HCT116 (cell line): ENCODE data around the gene ERBB2.

Source experiments
- CBX3 ChIP-seq: IDR thresholded peaks from 2 replicates; pipeline ENCODE4 v1.6.1; 2012; ENCODE audit warnings: low read depth
- EZH2 ChIP-seq: fragments of 200-600 bp; sonication (generic); IDR thresholded peaks from 2 replicates; pipeline ENCODE4 v1.6.1; 2017; ENCODE audit warnings: antibody characterized with exemption, mixed run types
- JUND ChIP-seq: IDR thresholded peaks from 2 replicates; pipeline ENCODE4 v1.6.1; 2012
- POLR2AphosphoS5 ChIP-seq: IDR thresholded peaks from 2 replicates; pipeline ENCODE4 v1.6.1; 2011; ENCODE audit warnings: mild to moderate bottlenecking, low read depth, low read length, moderate library complexity
- RAD21 ChIP-seq: IDR thresholded peaks from 2 replicates; pipeline ENCODE4 v1.6.1; 2012; ENCODE audit warnings: low read depth, mild to moderate bottlenecking
- TF ChIP-seq, protein P1 (sequence below), 3 experiments: fragments of 200-600 bp in 1 of 3; sonication (generic) in 1 of 3; IDR thresholded peaks in 2 of 3; conservative IDR thresholded peaks in 1 of 3; 2 replicates each; pipeline ENCODE4 v1.5.1; 2012 to 2017; ENCODE audit warnings: low read depth in 2 of 3, low read length in 2 of 3, antibody characterized with exemption in 1 of 3, borderline replicate concordance in 1 of 3, control low read depth in 1 of 3, mild to moderate bottlenecking in 1 of 3, mixed read lengths in 1 of 3, mixed run types in 1 of 3, moderate library complexity in 1 of 3; ENCODE audit not compliant: insufficient read depth in 1 of 3
- TF ChIP-seq, protein P2 (sequence below): IDR thresholded peaks from 2 replicates; pipeline ENCODE4 v1.6.1; 2012; ENCODE audit warnings: low read depth
- TF ChIP-seq, protein P3 (sequence below): IDR thresholded peaks from 2 replicates; pipeline ENCODE4 v1.6.1; 2012

DNA sequence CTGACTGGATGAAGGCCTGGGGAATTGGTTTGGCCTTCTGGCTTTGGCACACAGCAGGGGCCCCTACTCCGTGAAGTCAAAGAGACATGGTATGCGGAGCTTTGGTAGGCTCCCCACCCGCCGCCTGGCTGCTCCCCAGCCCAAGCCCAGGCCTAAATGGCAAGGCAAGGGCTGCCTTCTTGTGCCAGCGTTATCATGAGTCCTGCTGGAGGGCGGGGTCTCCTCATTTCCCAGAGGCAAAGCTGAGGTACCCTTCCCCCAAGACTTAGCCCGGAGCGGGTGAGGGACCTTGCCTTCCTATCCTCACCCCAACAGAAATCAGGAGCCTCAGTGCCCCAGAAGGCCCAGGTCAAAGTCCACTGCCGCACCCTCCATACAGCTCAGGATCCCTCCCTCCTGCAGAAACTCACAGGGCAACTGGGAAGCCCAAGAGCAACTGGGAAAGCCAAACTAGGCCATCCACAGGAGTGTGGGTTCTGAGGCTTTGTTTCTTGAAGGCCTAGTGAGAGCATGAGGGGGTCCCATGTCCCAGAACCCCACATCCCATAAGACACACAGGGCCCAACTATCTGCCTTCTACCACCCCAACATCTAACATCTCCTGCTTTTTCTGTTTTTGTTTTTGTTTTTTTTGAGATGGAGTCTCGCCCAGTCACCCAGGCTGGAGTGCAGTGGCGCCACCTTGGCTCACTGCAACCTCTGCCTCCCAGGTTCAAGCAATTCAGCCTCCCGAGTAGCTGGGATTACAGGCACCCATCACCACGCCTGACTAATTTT, 21.3 kb upstream of the ERBB2 start:
- TF ChIP-seq RAD21 (no peak), POLR2AphosphoS5 (no peak), CBX3 (no peak), JUND (no peak), EZH2 (no peak)
- TF ChIP-seq, protein P1, sequence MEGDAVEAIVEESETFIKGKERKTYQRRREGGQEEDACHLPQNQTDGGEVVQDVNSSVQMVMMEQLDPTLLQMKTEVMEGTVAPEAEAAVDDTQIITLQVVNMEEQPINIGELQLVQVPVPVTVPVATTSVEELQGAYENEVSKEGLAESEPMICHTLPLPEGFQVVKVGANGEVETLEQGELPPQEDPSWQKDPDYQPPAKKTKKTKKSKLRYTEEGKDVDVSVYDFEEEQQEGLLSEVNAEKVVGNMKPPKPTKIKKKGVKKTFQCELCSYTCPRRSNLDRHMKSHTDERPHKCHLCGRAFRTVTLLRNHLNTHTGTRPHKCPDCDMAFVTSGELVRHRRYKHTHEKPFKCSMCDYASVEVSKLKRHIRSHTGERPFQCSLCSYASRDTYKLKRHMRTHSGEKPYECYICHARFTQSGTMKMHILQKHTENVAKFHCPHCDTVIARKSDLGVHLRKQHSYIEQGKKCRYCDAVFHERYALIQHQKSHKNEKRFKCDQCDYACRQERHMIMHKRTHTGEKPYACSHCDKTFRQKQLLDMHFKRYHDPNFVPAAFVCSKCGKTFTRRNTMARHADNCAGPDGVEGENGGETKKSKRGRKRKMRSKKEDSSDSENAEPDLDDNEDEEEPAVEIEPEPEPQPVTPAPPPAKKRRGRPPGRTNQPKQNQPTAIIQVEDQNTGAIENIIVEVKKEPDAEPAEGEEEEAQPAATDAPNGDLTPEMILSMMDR (IDR thresholded peaks at IDR 0.05 in 2 of 3, conservative IDR thresholded peaks at IDR 0.05 in 1 of 3; ENCODE audit: borderline replicate concordance in 1 of 3, insufficient read depth in 1 of 3, low read depth in 2 of 3, low read length in 2 of 3), result no peak
- TF ChIP-seq, protein P2, sequence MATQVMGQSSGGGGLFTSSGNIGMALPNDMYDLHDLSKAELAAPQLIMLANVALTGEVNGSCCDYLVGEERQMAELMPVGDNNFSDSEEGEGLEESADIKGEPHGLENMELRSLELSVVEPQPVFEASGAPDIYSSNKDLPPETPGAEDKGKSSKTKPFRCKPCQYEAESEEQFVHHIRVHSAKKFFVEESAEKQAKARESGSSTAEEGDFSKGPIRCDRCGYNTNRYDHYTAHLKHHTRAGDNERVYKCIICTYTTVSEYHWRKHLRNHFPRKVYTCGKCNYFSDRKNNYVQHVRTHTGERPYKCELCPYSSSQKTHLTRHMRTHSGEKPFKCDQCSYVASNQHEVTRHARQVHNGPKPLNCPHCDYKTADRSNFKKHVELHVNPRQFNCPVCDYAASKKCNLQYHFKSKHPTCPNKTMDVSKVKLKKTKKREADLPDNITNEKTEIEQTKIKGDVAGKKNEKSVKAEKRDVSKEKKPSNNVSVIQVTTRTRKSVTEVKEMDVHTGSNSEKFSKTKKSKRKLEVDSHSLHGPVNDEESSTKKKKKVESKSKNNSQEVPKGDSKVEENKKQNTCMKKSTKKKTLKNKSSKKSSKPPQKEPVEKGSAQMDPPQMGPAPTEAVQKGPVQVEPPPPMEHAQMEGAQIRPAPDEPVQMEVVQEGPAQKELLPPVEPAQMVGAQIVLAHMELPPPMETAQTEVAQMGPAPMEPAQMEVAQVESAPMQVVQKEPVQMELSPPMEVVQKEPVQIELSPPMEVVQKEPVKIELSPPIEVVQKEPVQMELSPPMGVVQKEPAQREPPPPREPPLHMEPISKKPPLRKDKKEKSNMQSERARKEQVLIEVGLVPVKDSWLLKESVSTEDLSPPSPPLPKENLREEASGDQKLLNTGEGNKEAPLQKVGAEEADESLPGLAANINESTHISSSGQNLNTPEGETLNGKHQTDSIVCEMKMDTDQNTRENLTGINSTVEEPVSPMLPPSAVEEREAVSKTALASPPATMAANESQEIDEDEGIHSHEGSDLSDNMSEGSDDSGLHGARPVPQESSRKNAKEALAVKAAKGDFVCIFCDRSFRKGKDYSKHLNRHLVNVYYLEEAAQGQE, result no peak
- TF ChIP-seq, protein P3, sequence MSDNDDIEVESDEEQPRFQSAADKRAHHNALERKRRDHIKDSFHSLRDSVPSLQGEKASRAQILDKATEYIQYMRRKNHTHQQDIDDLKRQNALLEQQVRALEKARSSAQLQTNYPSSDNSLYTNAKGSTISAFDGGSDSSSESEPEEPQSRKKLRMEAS, result no peak
